VCaP (cell line): ENCODE data around the gene SPATS2L.

Experiments
- H3K27ac ChIP-seq: fragments of 450-650 bp; 2 replicates; pipeline ENCODE4 v1.5.1; 2017
- TF ChIP-seq, protein P1 (sequence below): fragments of 450-650 bp; conservative IDR thresholded peaks from 2 replicates; pipeline ENCODE4 v1.5.1; 2017; ENCODE audit warnings: mild to moderate bottlenecking, moderate library complexity

Gene SPATS2L

GRCh38 chr2:200359552-200359951 is 53.1 kb downstream of the SPATS2L start:
- no peak overlapping the region for H3K27ac ChIP-seq
- TF ChIP-seq, protein P1, sequence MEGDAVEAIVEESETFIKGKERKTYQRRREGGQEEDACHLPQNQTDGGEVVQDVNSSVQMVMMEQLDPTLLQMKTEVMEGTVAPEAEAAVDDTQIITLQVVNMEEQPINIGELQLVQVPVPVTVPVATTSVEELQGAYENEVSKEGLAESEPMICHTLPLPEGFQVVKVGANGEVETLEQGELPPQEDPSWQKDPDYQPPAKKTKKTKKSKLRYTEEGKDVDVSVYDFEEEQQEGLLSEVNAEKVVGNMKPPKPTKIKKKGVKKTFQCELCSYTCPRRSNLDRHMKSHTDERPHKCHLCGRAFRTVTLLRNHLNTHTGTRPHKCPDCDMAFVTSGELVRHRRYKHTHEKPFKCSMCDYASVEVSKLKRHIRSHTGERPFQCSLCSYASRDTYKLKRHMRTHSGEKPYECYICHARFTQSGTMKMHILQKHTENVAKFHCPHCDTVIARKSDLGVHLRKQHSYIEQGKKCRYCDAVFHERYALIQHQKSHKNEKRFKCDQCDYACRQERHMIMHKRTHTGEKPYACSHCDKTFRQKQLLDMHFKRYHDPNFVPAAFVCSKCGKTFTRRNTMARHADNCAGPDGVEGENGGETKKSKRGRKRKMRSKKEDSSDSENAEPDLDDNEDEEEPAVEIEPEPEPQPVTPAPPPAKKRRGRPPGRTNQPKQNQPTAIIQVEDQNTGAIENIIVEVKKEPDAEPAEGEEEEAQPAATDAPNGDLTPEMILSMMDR: no peak

DNA sequence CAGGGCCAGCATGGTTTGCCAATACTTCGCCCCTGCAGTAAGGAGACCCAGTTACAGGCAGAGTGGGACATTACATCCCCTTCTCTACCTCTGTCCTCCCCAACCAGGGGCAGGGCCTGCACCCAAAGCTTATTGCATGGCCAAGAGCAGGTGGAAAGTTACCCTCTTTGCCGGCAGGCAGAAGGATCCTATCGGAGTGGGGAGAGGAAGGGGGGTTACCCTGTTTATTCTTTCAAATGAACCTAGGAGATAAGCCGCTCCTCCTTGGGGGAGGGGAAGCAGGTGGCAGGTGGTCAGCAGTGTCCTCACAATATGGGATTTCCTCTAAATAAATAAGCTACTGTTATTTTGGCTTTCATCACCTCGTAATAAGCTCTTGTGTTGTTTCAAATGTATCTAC is 53.9 kb downstream of the SPATS2L start:
- no peak overlapping the region for H3K27ac ChIP-seq
- TF ChIP-seq, protein P1: no peak

GRCh38 chr2:200362202-200362917 is 55.9 kb downstream of the SPATS2L start:
- TF ChIP-seq, protein P1: no peak
- no peak overlapping the region for H3K27ac ChIP-seq

DNA sequence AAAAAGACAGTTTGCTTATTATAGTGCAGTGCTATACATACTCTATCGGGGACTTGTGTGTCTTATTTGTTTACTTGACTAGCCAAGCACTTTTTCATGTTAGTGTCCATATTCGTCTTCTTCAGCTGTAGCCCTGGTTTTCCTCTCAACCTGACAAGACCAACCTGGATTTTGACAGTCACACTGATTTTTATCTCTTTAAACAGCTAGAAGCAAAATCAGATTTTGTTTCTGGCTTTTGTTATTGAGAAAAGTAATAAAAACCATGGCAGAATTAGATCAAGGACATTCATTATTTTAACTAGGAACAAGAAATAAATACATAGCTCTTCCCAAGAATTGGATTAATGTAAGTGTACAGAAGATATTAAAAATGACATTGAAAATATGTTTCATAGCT is 56.8 kb downstream of the SPATS2L start:
- TF ChIP-seq, protein P1: no peak
- no peak overlapping the region for H3K27ac ChIP-seq

DNA sequence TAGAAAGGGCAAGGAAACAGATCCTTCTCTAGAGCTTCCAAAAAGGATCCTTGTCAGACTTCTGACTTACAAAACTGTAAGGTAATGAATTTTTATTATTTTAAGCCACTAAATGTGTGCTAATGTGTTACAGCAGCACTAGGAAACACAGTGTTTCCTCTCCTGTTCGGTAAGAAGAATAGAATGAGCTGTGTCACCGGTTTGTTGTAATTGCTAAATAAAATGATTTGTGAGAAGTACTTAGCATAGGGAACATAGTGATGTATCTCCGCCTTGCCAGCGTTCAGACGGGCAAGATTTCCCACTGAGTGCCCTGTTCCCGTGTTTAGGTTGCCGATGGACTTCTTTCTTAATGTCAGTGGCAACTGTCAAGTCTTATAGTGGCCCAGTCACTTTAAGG is 57.6 kb downstream of the SPATS2L start:
- TF ChIP-seq, protein P1: no peak
- H3K27ac ChIP-seq: no peak overlapping the region

DNA sequence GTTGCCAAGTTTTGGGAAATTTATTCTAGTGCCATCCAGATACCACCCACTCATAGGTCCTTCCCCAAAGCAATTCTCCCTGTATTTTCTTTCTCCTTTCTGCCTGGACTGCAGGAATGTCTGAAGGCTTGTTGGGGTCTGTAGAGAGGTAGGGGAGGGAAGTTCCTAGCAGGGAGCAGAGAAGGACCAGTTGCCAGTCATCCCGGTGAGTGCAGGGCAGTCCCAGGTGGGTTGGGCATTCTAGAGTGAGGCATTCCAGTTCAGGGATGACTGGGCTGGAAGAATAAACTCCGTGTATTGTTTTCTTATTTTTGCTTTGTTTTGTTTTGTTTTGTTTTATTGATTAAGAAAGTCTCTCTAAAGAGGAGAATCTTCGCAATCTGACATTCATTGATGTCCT is 58.1 kb downstream of the SPATS2L start:
- no peak overlapping the region for H3K27ac ChIP-seq
- TF ChIP-seq, protein P1: no peak

- TF ChIP-seq, protein P1: no peak
- no peak overlapping the region for H3K27ac ChIP-seq
Measured at GRCh38 chr2:200365209-200365608, 58.7 kb downstream of the SPATS2L start.
